HG03442 (cell line): ENCODE data around the gene C16orf54.
"Not testable (repeated sequence)": the region's sequence is repeated elsewhere in the genome, so short reads cannot be mapped to it uniquely, and the experiment has no call there.

Experiments used
- ATAC-seq: cut with Tn5 transposase; IDR thresholded peaks from one replicate; pipeline ENCODE4 v1.9.1; 2021; ENCODE audit warnings: mild to moderate bottlenecking, moderate library complexity; ENCODE audit not compliant: unreplicated experiment

Gene C16orf54

GRCh38 chr16:29745853-29746345 is at the start of gene C16orf54:
TSS of gene C16orf54 (minus strand) at chr16:29745990. CDS start at chr16:29744951, 1,039 bp downstream.
- peak; percentile 75 for ATAC-seq

GRCh38 chr16:29794231-29794710 is 48.5 kb upstream of the C16orf54 start:
- no peak for ATAC-seq

GRCh38 chr16:29793153-29793552 is 47.4 kb upstream of the C16orf54 start:
- not testable (repeated sequence) for ATAC-seq

DNA sequence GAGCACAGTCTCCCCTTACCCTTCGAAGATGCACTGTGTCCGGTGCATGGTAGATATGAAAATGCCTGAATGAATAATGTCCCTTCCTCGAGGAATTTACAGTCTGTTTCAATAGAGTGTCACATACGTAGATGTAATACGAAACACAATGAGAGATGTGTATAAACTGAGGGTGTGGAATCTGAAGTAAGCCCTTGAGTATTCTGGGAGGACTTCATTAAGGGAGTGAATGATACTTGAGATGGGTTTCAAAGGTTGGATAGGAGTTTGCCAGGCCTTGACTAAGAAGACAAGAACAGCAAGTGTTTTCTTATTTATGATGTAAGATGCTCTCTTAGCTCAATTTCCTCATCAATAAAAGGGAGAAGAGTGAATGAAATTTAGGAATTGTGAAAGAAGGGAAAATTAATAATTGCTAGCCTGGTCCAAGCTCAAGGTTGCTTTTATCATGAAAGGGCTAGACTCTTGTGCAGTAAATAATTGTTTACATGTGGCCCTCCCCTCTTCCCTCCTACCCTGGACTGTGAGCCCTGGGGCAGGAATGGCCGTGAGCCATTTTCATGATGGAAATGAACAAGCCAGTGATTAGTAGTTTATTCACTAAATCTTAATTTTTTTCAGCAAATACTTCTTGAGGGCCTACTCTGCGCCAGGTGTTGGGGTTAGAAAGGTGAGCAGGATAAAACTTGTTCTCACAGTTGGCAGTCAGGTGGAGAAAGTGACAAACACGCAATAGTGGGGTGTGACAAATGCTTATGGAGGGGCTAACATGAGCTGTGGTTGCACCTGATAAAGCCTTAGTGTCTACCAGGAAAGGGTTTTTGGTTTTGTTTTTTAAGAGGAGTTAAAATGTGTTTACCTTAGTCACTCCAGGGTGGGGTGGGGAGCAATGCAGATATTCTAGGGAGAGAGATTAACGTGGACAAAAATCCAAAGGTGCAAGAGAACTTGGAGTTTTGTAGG is 46.3 kb upstream of the C16orf54 start:
- ATAC-seq, result no peak

DNA sequence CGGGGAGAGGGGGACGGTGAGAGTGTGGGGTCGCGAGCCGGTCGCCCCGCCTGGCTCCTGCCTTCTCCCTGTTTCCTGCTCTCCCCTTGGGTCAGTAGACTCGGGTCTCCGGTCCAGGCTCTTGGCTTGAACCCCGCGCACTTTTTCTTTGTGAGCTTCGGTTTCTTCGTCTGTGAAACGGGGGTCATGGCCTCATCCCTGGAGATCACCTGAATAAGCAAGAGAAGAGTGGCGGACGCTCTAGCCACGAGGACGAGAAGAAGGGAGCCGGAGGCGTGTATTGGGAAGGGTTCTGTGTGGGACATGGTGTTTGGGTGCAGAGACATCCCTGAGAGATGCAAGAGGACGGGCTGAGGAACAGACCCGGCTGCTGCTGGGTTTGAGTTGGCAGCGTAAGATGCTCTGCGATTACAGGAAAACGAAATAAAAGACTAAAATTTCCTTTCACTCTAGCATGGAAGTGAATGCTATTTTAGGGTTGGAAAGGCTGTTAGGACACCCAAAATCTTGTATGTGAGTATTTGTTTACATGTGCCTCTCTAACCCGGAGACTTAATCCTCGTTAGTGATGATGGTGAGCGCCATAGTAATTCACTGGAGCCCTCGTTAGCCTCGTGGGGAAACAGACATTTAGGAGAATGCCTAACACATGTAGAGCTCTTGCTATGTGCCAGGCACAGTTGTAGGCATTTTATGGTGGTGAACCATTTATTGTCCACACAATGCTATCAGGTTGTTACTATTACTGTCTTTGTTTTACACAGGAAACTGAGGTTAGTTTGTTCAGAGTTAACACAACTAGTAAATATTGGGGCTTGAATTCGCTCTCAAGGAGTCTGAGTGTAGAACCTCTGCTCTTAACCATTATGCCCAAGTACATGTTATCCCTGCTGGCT is 45.4 kb upstream of the C16orf54 start:
- peak; percentile 17 for ATAC-seq

- peak; percentile 91 for ATAC-seq
These were observed 44.6 kb upstream of the C16orf54 start, which contains the start of gene KIF22 for GRCh38 chr16:29790183-29790948. TSS of gene KIF22 (plus strand) at chr16:29790751. CDS start at chr16:29790760, 9 bp downstream.

DNA sequence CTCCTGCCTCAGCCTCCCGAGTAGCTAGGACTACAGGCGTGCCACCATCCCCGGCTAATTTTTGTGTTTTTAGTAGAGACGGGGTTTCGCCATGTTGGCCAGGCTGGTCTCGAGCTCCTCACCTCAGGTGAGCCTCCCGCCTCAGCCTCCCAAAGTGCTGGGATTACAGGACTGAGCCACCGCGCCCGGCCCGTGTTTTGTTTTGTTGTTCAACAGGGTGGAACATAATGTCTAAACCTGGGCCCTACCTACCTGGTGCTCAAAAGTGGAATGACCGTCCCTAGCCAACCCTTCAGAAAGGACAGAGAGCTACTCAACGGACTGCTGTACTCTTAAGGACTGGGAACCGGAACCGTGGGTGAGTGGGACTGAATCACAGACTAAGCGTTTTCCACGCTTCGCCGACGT is 44.0 kb upstream of the C16orf54 start:
- no peak for ATAC-seq

DNA sequence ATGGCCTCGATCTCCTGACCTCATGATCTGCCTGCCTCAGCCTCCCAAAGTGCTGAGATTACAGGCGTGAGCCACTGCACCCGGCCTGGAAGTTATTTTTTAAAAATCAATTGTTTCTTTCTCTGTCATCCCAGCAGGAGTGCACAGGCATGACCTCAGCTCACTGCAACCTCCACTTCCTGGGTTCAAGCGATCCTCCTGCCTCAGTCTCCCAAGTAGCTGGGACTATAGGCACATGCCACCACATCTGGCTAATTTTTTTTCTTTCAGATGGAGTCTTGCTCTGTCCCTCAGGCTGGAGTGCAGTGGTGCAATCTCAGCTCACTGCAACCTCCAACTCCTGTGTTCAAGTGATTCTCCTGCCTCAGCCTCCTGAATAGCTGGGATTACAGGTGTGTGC is 41.4 kb upstream of the C16orf54 start:
- not testable (repeated sequence) for ATAC-seq

DNA sequence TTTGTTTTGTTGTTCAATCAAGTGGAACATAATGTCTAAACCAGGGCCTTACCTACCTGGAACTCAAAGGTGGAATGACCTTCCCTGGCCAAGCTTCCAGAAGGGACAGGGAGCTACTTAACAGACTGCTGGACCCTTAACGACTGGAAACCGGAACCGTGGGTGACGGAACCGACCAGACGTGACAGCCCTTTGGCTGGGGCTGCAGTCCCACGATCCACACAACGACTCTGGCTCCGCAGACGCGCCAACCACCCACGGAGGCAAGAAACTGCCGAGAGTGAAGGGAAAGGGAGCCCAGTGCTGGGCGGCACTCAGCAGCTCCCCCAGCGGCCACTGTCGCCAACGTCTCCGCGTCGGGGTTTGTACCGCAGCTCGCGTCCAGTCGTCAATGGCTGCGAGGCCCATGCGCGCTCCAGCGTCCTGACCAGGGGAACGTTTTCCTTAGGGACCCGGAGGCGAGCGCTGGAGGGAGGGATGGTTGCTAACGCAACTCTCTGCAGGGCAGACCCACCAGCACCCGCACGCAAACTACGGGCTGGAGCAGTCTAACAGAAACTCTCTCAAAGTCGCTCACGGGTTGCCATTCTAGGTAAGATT is 39.2 kb upstream of the C16orf54 start:
- no peak for ATAC-seq

DNA sequence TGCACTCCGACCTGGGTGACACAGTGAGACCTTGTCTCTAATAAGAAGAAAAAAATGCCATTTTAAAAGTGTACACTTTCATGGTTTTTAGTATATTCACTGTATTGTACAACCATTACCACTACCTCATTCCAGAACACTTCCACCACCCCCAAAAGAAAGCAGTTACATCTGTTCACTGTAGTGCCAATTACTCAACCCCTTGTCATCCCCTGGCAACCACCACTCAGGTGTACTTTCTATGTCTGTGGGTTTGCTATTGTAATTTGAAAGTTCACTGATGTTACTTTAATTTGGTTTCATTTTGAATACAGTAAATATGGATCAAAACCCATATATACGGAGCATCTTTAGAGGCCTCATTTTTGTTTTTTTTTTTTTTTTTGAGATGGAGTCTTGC is 38.4 kb upstream of the C16orf54 start:
- no peak for ATAC-seq

GRCh38 chr16:29783094-29783953 is 37.5 kb upstream of the C16orf54 start:
- ATAC-seq, result not testable (repeated sequence)

- no peak for ATAC-seq
These were observed 33.7 kb upstream of the C16orf54 start for GRCh38 chr16:29779474-29779873.

- no peak for ATAC-seq
These were observed 32.0 kb upstream of the C16orf54 start, which contains the start of gene ZG16 for GRCh38 chr16:29777576-29778350. TSS of gene ZG16 (plus strand) at chr16:29778256. CDS start at chr16:29779267, 1,011 bp downstream.

DNA sequence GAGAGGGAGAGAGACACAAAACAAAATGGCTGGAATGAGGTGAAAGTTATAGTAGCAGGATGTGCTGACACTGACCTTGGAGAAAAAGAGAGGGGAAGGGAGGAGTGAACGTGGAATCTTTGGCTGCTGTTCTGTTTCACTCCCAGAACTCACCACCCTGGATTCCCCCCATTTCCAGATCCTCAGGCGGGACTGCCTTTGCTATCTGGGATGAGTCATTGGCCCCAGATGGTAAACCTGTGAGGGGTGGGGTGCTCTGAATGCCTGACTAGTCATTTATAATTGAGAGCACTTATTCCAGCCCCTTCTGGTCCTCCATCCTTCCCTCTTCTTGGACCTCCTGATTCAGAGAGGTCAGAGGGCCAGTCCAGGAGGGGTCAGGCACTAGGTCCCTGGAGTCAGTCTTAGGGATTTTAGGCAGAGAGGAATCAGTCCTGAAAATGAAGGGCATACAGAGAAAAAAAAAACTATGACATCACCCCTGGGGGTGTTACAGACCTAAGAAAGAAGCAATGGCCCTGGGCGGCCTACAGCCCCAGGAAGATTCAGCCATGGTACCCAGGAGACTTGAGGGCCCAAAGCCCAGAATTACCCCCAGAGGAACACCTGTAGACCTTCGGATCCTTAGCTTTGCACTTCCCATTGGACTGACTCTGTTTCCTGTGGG is 30.1 kb upstream of the C16orf54 start:
- no peak for ATAC-seq

GRCh38 chr16:29774730-29775129 is 28.9 kb upstream of the C16orf54 start:
- ATAC-seq, result no peak

DNA sequence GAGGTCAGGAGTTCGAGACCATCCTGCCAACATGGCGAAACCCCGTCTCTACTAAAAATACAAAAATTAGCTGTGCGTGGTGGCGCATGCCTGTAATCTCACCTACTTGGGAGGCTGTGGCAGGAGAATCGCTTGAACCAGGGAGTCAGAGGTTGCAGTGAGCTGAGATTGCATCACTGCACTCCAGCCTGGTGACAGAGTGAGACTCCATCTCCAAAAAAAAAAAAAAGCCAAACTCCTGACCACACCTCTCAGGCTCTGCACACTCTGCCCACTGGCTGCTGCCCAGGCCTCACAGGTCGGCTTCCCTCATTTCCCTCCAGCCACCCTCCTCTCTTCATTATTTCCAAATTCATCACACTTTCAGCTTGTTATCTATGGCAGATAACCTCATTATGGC is 26.5 kb upstream of the C16orf54 start:
- not testable (repeated sequence) for ATAC-seq

DNA sequence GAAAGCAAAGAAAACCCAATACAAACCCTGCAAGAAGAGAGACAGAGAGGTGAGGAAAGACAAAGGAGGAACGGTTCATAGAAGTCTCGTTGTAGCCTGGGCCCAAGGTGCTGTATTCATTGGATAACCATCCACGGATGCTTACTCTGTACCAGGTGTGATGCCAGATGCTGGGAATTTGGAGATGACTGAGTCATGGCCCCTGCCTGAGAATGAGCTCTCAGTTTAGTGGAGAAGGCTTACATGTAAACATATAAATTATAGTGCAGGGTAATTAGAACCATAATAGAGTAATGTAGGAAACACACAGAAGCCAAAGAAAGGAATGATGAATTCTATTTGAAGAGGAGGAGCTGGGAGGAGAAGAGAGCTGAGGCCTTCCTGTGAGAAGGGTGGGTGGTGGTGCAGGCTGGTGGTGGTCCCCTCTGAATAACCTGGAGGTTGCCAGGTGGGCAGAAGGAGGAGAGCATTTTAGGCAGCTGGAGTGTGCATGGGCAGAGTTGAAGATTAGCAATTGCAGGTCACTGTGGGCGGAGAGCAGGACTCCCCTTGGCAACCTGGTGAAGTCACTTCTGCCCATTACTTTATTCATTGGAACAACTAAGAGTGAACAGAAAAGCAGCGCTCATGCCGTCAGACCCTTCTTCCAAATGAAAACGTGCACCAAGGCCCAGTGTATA is 24.6 kb upstream of the C16orf54 start:
- ATAC-seq, result no peak
